Measurements from ENCODE around the gene PACC1.

Gene PACC1

GRCh38 chr1:212438831-212439237 lies 24.1 kb upstream of the PACC1 start:
- DNase-seq (ENCODE audit: low read depth): no peak
- no peak for TF ChIP-seq CTCF (IDR thresholded peaks at IDR 0.05; ENCODE audit: insufficient read depth, low read depth, low read length, missing control alignments)
- H3K4me3 ChIP-seq (ENCODE audit: low read depth, low read length): no peak overlapping the region

GRCh38 chr1:212437179-212437798 lies 22.6 kb upstream of the PACC1 start:
- no peak overlapping the region for H3K4me3 ChIP-seq (ENCODE audit: low read depth, low read length)
- DNase-seq (ENCODE audit: low read depth): no peak
- no peak for TF ChIP-seq CTCF (IDR thresholded peaks at IDR 0.05; ENCODE audit: insufficient read depth, low read depth, low read length, missing control alignments)

GRCh38 chr1:212434992-212435391 lies 20.3 kb upstream of the PACC1 start:
- no peak for DNase-seq (ENCODE audit: low read depth)
- no peak for TF ChIP-seq CTCF (IDR thresholded peaks at IDR 0.05; ENCODE audit: insufficient read depth, low read depth, low read length, missing control alignments)
- no peak overlapping the region for H3K4me3 ChIP-seq (ENCODE audit: low read depth, low read length)

GRCh38 chr1:212433577-212434462 lies 19.1 kb upstream of the PACC1 start:
- no peak for DNase-seq (ENCODE audit: low read depth)
- H3K4me3 ChIP-seq (ENCODE audit: low read depth, low read length): peak overlapping the region; percentile 81
- TF ChIP-seq CTCF (IDR thresholded peaks at IDR 0.05; ENCODE audit: insufficient read depth, low read depth, low read length, missing control alignments): no peak

- peak; percentile 85 for DNase-seq (ENCODE audit: low read depth)
- TF ChIP-seq CTCF (IDR thresholded peaks at IDR 0.05; ENCODE audit: insufficient read depth, low read depth, low read length, missing control alignments): no peak
- H3K4me3 ChIP-seq (ENCODE audit: low read depth, low read length): peak within 1 kb of the TSS; percentile 81
Observed at GRCh38 chr1:212432661-212433576, 18.2 kb upstream of the PACC1 start, which contains the start of gene NENF. TSS of gene NENF (plus strand) at chr1:212432920. CDS start at chr1:212432944, 24 bp downstream.

- H3K4me3 ChIP-seq (ENCODE audit: low read depth, low read length): peak overlapping the region; percentile 61
- no peak for TF ChIP-seq CTCF (IDR thresholded peaks at IDR 0.05; ENCODE audit: insufficient read depth, low read depth, low read length, missing control alignments)
- DNase-seq (ENCODE audit: low read depth): no peak
Observed at GRCh38 chr1:212432272-212432660, 17.6 kb upstream of the PACC1 start.
